ENCODE data around the gene MLEC.

DNA sequence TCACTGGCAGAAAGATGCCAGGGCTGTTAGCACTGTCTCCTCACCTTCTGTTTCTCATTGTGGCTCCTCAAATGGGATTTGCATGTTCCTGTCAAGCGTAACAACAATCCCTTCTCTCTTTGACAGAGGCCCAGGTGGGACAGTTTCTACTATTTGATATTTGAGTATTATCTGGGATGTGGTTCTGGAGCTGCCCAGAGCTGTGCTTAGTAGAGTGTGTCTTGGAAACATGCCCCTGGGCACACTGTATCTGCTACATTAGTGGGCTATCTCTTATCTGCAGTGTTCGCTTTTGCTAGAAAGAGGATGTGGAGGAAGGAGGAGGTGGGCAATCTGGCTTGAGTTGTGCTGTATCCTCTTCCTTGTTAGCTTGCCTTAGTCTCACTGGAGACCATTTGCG, 34.9 kb downstream of the MLEC start:
- TF ChIP-seq, protein P1, sequence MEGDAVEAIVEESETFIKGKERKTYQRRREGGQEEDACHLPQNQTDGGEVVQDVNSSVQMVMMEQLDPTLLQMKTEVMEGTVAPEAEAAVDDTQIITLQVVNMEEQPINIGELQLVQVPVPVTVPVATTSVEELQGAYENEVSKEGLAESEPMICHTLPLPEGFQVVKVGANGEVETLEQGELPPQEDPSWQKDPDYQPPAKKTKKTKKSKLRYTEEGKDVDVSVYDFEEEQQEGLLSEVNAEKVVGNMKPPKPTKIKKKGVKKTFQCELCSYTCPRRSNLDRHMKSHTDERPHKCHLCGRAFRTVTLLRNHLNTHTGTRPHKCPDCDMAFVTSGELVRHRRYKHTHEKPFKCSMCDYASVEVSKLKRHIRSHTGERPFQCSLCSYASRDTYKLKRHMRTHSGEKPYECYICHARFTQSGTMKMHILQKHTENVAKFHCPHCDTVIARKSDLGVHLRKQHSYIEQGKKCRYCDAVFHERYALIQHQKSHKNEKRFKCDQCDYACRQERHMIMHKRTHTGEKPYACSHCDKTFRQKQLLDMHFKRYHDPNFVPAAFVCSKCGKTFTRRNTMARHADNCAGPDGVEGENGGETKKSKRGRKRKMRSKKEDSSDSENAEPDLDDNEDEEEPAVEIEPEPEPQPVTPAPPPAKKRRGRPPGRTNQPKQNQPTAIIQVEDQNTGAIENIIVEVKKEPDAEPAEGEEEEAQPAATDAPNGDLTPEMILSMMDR (IDR thresholded peaks at IDR 0.05) = no peak
- no peak for TF ChIP-seq EP300 (IDR thresholded peaks at IDR 0.05)
- TF ChIP-seq POLR2A (IDR thresholded peaks at IDR 0.05) = no peak
